Fibroblast of skin of scalp (primary cell): Measurements from ENCODE around the gene SLC25A53.
"Not testable (repeated sequence)": the region's sequence is repeated elsewhere in the genome, so short reads cannot be mapped to it uniquely, and the experiment has no call there.

Source experiments
- DNase-seq: peaks from one replicate; pipeline ENCODE4 v3.0.0-alpha.2; 2013

The SLC25A53 gene

GRCh38 chrX:104130808-104131207 lies 26.0 kb downstream of the SLC25A53 start:
- no peak for DNase-seq

DNA sequence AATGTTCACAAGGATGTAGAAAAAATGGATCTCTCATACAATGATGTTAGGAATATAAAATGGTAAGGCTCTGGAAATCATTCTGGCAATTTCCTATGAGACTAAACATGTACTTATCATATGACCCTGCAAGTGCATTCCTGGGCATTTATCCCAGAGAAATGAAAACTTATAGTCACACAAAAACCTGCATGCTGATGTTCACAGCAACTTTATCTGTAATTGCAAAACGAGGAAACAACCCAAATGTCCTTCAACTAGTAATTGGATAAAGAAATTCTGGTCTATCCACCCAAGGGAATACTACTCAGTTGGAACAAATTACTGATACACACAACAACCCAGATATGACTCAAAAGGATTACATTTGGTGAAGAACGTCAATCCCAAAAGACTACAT lies 30.0 kb downstream of the SLC25A53 start:
- DNase-seq: no peak

DNA sequence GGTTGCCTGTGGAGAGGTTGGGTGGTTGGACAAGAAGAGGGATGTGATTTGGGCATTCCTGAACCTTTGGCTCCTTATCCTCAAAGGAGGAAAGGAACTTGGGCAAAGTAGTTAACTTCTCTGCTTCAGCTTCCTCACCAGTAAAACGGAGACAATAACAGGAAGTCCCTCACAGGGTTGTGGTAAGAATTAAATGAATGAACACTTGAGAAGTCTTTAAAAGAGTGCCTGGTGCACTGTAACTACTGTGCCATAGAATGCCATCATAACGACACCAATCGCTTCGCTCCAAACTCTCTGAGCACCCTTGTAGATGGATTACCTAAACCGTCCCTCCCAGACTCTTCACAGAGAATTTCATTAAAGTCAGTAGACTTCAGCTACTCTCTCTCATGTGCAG lies 34.0 kb downstream of the SLC25A53 start:
- DNase-seq: no peak

GRCh38 chrX:104118765-104119164 lies 38.0 kb downstream of the SLC25A53 start:
- no peak for DNase-seq

DNA sequence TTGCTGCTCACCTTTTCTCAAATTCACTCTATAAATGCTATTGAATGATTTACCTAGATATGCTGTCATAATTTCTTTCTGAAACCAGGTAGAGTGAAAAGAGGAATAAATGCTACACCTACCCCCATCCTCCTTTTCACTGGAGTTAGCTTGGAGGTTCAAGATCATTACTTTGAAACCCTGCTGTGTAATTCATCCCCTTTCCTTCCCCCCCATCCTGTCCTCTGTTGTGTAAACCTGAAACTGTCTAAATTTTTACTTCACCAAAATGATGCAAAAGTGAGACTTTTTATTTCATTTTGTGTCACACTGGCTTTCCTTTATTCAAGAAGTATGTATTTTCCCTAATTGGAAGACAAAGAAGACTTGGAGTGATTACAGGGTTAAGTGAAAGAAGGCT lies 39.0 kb downstream of the SLC25A53 start:
- no peak for DNase-seq

GRCh38 chrX:104113222-104113965 lies 43.4 kb downstream of the SLC25A53 start:
- DNase-seq: peak; percentile 61

- DNase-seq: peak; percentile 51
These were observed 44.4 kb downstream of the SLC25A53 start, which contains the start of gene ZCCHC18 for GRCh38 chrX:104112326-104112951. ZCCHC18 (plus strand) TSS chrX:104112523; CDS start chrX:104114112, 1,589 bp downstream.

GRCh38 chrX:104110491-104111240 lies 46.1 kb downstream of the SLC25A53 start:
- not testable (repeated sequence) for DNase-seq

DNA sequence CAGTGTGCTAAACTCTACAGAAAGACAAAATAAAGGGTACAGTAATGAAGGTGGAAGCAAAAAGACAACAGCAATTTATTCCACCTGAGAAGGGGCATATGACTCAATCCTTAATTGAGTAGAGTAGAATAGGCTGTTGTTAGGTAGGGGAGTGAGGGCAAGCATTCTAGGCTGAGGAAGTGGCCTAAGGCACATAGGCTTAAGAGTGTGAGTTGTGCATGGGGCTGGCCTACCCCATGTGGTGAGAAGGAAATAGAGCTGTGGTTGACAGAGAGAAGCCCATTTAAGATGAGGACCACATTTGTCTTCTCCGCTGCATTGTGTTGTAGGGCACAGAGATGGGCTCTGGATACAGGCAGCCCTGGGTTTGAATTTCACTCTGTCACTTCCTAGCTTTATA lies 47.9 kb downstream of the SLC25A53 start:
- DNase-seq: no peak

- no peak for DNase-seq
These were observed 51.2 kb downstream of the SLC25A53 start for GRCh38 chrX:104105330-104106262.

GRCh38 chrX:104104676-104105075 lies 52.1 kb downstream of the SLC25A53 start:
- DNase-seq: no peak

DNA sequence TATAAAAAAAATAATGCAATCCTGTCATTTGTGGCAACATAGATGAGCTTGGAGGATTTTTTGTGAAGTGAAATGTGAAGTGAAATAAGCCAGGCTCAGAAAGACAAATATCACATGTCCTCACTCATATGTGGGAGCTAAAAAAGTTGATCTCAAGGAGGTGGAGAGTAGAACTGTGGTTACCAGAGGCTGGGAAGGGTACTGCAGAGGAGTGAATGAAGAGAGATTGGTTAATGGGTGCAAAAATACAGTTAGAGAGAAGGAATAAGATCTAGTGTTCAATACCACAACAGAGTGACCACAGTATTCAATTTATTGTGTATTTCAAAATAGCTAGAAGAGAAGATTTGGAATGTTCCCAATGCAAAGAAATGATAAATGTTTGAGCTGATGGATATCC lies 57.9 kb downstream of the SLC25A53 start:
- DNase-seq: no peak

GRCh38 chrX:104098151-104098808 lies 58.5 kb downstream of the SLC25A53 start:
- DNase-seq: peak; percentile 63

GRCh38 chrX:104085919-104086318 lies 70.9 kb downstream of the SLC25A53 start:
- DNase-seq: no peak

GRCh38 chrX:104085477-104085876 lies 71.3 kb downstream of the SLC25A53 start:
- DNase-seq: no peak

GRCh38 chrX:104084534-104085277 lies 72.1 kb downstream of the SLC25A53 start:
- no peak for DNase-seq

GRCh38 chrX:104084063-104084462 lies 72.7 kb downstream of the SLC25A53 start:
- no peak for DNase-seq

GRCh38 chrX:104077854-104078253 lies 79.0 kb downstream of the SLC25A53 start:
- DNase-seq: not testable (repeated sequence)

- DNase-seq: not testable (repeated sequence)
These were observed 80.9 kb downstream of the SLC25A53 start, which contains the start of gene TMSB15C for GRCh38 chrX:104075778-104076445. TMSB15C (minus strand) TSS chrX:104076236.

- DNase-seq: not testable (repeated sequence)
These were observed 94.2 kb downstream of the SLC25A53 start for GRCh38 chrX:104062636-104063035.
